ENCODE measurements around the gene PARD3. TPM values are rescaled to one million over a fixed set of nuclear protein-coding genes. Genes with fewer than 3 reads are reported as not detected.

Gene PARD3
- total RNA-seq, 1 donor from 2014 or later, result 58.7 TPM

- Histone ChIP-seq H3K4me1 (peaks cover 18% of the 10 kb centered on the region), H4K20me1 (ENCODE audit: low read depth) (peaks cover 64% of the 10 kb centered on the region), H3K4me2 (no peak overlapping the region), H2AFZ (replicated peaks) (no peak overlapping the region), H3F3A (ENCODE audit: low read depth) (peaks cover 26% of the 10 kb centered on the region), H3K4me3 (no peak overlapping the region), H3K9ac (no peak overlapping the region), H3K27me3 (no peaks in the 10 kb centered on the region), H3K27ac (no peak overlapping the region), H3K79me2 (ENCODE audit: low read depth) (peaks cover 100% of the 10 kb centered on the region), H3K9me3 (ENCODE audit: low read depth) (no peaks in the 10 kb centered on the region), H3K36me3 (no peaks in the 10 kb centered on the region)
- no peak overlapping the region for H3K4me3 Mint-ChIP-seq
- DNase-seq (ENCODE audit: low spot score), result no peak
- no peaks in the 10 kb centered on the region for H3K9me3 Mint-ChIP-seq
- TF ChIP-seq, protein P1, sequence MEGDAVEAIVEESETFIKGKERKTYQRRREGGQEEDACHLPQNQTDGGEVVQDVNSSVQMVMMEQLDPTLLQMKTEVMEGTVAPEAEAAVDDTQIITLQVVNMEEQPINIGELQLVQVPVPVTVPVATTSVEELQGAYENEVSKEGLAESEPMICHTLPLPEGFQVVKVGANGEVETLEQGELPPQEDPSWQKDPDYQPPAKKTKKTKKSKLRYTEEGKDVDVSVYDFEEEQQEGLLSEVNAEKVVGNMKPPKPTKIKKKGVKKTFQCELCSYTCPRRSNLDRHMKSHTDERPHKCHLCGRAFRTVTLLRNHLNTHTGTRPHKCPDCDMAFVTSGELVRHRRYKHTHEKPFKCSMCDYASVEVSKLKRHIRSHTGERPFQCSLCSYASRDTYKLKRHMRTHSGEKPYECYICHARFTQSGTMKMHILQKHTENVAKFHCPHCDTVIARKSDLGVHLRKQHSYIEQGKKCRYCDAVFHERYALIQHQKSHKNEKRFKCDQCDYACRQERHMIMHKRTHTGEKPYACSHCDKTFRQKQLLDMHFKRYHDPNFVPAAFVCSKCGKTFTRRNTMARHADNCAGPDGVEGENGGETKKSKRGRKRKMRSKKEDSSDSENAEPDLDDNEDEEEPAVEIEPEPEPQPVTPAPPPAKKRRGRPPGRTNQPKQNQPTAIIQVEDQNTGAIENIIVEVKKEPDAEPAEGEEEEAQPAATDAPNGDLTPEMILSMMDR (IDR thresholded peaks at IDR 0.05), result no peak
- TF ChIP-seq EZH2 (IDR thresholded peaks at IDR 0.05), result no peak
- no peak for TF ChIP-seq EZH2phosphoT487 (IDR thresholded peaks at IDR 0.05)
- no peaks in the 10 kb centered on the region for H3K36me3 Mint-ChIP-seq
- H3K27me3 Mint-ChIP-seq (ENCODE audit: insufficient read depth, low read depth), result no peaks in the 10 kb centered on the region
- no peak overlapping the region for H3K27ac Mint-ChIP-seq
- peaks cover 48% of the 10 kb centered on the region for H3K4me1 Mint-ChIP-seq
Observed at GRCh38 chr10:34734918-34735317, 80.2 kb downstream of the PARD3 start.

DNA sequence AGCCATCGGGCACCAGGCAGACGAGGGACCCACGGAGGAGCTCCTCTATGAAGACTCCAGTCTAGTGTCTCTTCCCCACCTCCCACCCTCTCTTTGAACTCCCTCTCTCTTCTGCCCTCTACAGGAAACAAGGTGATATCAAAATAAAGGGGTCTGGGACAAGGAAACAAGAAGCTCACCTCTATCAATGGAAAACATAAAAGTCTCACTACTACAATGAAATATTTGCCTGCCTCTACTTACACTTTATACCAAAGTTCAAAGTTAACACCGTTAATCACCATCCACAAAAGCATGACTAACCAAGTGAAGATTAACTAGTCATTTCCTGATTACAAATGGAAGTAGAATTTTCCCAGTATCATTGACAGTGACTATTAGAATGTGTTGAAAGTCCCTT, 82.2 kb downstream of the PARD3 start:
- H3K9me3 Mint-ChIP-seq, result no peaks in the 10 kb centered on the region
- TF ChIP-seq EZH2 (IDR thresholded peaks at IDR 0.05) (no peak), EZH2phosphoT487 (IDR thresholded peaks at IDR 0.05) (no peak)
- TF ChIP-seq, protein P1 (IDR thresholded peaks at IDR 0.05), result peak; percentile 48
- Histone ChIP-seq H2AFZ (replicated peaks) (no peak overlapping the region), H3K9ac (no peak overlapping the region), H3K27ac (no peak overlapping the region), H3K4me3 (no peak overlapping the region), H3K36me3 (no peaks in the 10 kb centered on the region), H3K27me3 (no peaks in the 10 kb centered on the region), H3K4me1 (peaks cover 17% of the 10 kb centered on the region), H4K20me1 (ENCODE audit: low read depth) (peaks cover 63% of the 10 kb centered on the region), H3K9me3 (ENCODE audit: low read depth) (no peaks in the 10 kb centered on the region), H3K4me2 (no peak overlapping the region), H3F3A (ENCODE audit: low read depth) (peaks cover 12% of the 10 kb centered on the region), H3K79me2 (ENCODE audit: low read depth) (peaks cover 98% of the 10 kb centered on the region)
- peaks cover 41% of the 10 kb centered on the region for H3K4me1 Mint-ChIP-seq
- H3K27ac Mint-ChIP-seq, result no peak overlapping the region
- no peak overlapping the region for H3K4me3 Mint-ChIP-seq
- no peaks in the 10 kb centered on the region for H3K27me3 Mint-ChIP-seq (ENCODE audit: insufficient read depth, low read depth)
- H3K36me3 Mint-ChIP-seq, result no peaks in the 10 kb centered on the region
- peak; percentile 25 for DNase-seq (ENCODE audit: low spot score)

DNA sequence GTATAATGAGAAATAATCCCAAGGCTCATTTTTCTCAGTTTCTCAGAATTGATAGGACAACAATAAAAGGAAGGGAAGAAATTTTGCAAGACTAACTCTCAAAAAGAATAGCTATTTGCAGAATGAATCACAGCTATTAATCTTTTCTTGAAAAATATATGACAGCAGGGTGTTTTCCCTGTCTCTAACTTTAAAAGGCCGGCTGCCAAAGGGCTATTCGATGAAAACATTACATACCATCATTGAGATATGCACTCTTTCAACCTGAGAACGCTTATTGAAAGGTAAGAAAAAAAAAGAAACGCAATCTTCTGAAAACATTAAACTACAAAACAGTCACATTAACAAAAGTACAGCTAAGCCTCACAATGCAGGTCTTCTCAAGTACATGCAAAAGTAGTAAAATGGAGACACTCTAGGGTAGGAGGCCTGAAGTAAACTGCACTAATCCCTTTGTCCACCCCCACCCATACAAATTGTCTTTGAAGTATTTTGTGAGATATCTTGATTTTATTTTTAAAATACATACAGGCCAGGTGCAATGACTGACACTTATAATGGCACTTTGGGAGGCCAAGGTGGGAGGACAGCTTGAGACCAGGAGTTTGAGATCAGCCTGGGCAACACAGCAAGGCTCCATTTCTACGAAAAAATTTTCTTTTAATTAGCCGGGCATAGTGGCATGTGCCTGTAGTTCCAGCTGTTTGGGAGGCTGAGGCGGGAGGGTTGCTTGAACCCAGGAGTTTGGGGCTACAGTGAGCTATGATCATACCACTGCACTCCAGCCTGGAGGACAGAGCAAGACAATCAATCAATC, 83.0 kb downstream of the PARD3 start:
- Histone ChIP-seq H2AFZ (replicated peaks) (no peak overlapping the region), H3K4me1 (peaks cover 9% of the 10 kb centered on the region), H3K9me3 (ENCODE audit: low read depth) (no peaks in the 10 kb centered on the region), H3F3A (ENCODE audit: low read depth) (peaks cover 5% of the 10 kb centered on the region), H3K9ac (no peak overlapping the region), H3K27me3 (no peaks in the 10 kb centered on the region), H4K20me1 (ENCODE audit: low read depth) (peaks cover 62% of the 10 kb centered on the region), H3K4me2 (no peak overlapping the region), H3K36me3 (no peaks in the 10 kb centered on the region), H3K27ac (no peak overlapping the region), H3K79me2 (ENCODE audit: low read depth) (peaks cover 98% of the 10 kb centered on the region), H3K4me3 (no peak overlapping the region)
- TF ChIP-seq, protein P1 (IDR thresholded peaks at IDR 0.05), result no peak
- no peak for TF ChIP-seq EZH2 (IDR thresholded peaks at IDR 0.05)
- Mint-ChIP-seq H3K27ac (no peak overlapping the region), H3K36me3 (no peaks in the 10 kb centered on the region), H3K27me3 (ENCODE audit: insufficient read depth, low read depth) (no peaks in the 10 kb centered on the region), H3K4me1 (peaks cover 38% of the 10 kb centered on the region), H3K9me3 (no peaks in the 10 kb centered on the region), H3K4me3 (no peak overlapping the region)
- DNase-seq (ENCODE audit: low spot score), result no peak

Data from neural progenitor cell (in vitro differentiated cells).